GM21723 (cell line): Measurements from ENCODE around the gene ATG101.

Source experiments
- ATAC-seq: cut with Tn5 transposase; IDR thresholded peaks from one replicate; pipeline ENCODE4 v1.9.1; 2021; ENCODE audit warnings: mild to moderate bottlenecking, moderate library complexity; ENCODE audit not compliant: unreplicated experiment

Gene ATG101

GRCh38 chr12:52057638-52058576 is 11.9 kb upstream of the ATG101 start:
- no peak for ATAC-seq

- ATAC-seq = no peak
Observed at GRCh38 chr12:52058631-52059361, 11.0 kb upstream of the ATG101 start.

- no peak for ATAC-seq
Observed at GRCh38 chr12:52059582-52060497, 9.9 kb upstream of the ATG101 start.

GRCh38 chr12:52060498-52061177 is 9.1 kb upstream of the ATG101 start:
- no peak for ATAC-seq

GRCh38 chr12:52061470-52062166 is 8.2 kb upstream of the ATG101 start:
- no peak for ATAC-seq

- no peak for ATAC-seq
Observed at GRCh38 chr12:52062167-52063081, 7.4 kb upstream of the ATG101 start.

GRCh38 chr12:52063082-52063924 is 6.5 kb upstream of the ATG101 start:
- ATAC-seq = no peak

- no peak for ATAC-seq
Observed at GRCh38 chr12:52063981-52064649, 5.7 kb upstream of the ATG101 start.

GRCh38 chr12:52066346-52067080 is 3.3 kb upstream of the ATG101 start:
- no peak for ATAC-seq

GRCh38 chr12:52067081-52067374 is 2.8 kb upstream of the ATG101 start:
- ATAC-seq = no peak

- peak; percentile 7 for ATAC-seq
Observed at GRCh38 chr12:52070185-52070925, 577 bp downstream of the ATG101 start.

- ATAC-seq = no peak
Observed at GRCh38 chr12:52073531-52074381, 4.0 kb downstream of the ATG101 start.

- ATAC-seq = no peak
Observed at GRCh38 chr12:52074971-52075724, 5.4 kb downstream of the ATG101 start.

GRCh38 chr12:52076811-52077210 is 7.0 kb downstream of the ATG101 start:
- no peak for ATAC-seq
